Right ventricle myocardium superior (tissue), 1 donor: ENCODE data around the gene HMGCR. TPM values are rescaled to one million over a fixed set of nuclear protein-coding genes. Genes with fewer than 3 reads are reported as not detected.

Experiments
- ATAC-seq: fragments of 200-7000 bp; cut with Tn5 transposase; one replicate; pipeline ENCODE4 v1.9.1; 2020; ENCODE audit warnings: mild to moderate bottlenecking; ENCODE audit not compliant: poor library complexity
- DNase-seq: peaks from one replicate; pipeline ENCODE4 v3.0.0-alpha.2; 2020
- intact Hi-C: fragments of 100-400 bp; cut with DNase I; formaldehyde crosslinking; loops from one replicate; pipeline ENCODE4 v1.11.2; 2022
- total RNA-seq: library from RNA; stranded (reverse); fragmentation: NEBNext Ultra II Directional; extraction: Animal tissue kit (Norgen Biotek cat#: 25700); gene quantifications from one replicate; pipeline ENCODE4 v1.2.1, GENCODE V29; 2021
- donor health status: DM: no; HTN: yes; CAD: no; lungs with severe emphysema.

The HMGCR gene
- total RNA-seq, 1 donor from 2014 or later = 7.6 TPM

DNA sequence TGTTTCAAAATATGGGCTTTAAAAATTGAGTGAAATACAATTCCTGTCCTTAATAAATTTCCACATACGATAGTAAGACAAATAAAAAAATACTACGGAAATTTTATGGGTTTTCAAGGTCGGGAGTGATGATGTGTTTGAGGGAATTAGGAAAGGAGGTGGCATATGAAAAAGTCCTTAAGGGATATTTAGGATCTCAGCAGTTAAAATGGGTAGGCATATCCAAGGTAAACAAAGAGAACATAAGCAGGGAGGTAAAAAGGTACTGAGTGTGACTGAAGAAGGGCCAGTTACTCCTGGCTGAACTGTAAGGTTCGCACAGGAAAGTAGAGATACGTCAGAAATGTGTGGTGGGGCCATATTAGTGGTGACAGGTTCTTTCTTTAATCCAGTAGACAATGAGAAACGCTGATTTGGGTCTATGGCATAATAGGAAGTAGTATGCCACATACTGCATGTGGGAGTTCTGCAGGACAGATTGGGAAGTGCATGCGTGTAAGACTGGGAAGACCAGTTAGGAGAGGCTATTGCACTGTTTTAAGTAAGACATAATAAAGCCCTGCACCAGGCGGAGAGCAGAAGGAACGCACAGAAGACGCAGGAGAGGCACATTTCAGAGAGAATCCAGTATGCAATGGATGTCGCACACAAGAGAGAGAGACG lies 937 bp upstream of the HMGCR start:
- peak; percentile 58 for ATAC-seq
- intact Hi-C loops = loop anchor here (2.0 to 10.0 kb wide), 2 partner anchors 99 to 329 kb away; partner anchors contain the start of gene ANKRD31
- no peak for DNase-seq

DNA sequence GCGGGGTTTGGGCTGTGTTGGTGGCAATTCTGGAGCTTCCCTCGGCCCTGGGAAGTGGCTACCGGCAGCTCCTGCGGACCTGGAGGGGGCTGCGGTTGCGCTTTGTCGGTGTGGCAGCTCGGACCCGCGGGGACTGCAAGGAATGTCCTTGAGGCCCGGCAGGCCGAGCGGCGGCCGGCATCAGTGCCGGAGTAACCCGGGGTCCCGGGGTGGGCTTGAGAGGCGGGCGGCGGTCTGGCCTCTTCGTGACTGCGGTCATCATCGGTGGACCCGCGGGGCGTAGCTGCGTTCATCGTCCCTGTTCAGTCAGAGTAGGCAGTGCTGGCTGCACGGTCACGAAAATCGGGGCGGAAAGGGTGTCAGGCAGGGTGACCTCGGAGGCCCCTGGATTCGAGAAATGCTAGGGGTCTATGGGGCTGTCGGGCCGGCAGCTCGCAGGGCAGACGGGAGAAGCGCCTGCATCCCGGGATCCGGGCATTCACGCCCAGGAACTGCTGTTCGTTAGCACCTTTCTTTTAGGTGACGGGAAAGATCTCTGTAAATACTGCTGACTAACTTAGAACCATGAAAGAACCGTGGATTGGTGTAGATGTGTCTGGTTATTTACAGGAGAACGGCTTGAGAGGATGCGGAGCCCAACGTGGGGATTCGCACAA lies 474 bp downstream of the HMGCR start:
- DNase-seq = no peak
- peak; percentile 26 for ATAC-seq
- intact Hi-C loops = loop anchor here (2.0 to 10.0 kb wide), 2 partner anchors 101 to 327 kb away; partner anchors contain the start of gene ANKRD31

GRCh38 chr5:75338408-75338807 lies 1.4 kb downstream of the HMGCR start:
- no peak for ATAC-seq
- intact Hi-C loops = loop anchor here (10.0 kb wide), 1 partner anchor 326 kb away; no protein-coding TSS in a partner anchor
- DNase-seq = no peak

DNA sequence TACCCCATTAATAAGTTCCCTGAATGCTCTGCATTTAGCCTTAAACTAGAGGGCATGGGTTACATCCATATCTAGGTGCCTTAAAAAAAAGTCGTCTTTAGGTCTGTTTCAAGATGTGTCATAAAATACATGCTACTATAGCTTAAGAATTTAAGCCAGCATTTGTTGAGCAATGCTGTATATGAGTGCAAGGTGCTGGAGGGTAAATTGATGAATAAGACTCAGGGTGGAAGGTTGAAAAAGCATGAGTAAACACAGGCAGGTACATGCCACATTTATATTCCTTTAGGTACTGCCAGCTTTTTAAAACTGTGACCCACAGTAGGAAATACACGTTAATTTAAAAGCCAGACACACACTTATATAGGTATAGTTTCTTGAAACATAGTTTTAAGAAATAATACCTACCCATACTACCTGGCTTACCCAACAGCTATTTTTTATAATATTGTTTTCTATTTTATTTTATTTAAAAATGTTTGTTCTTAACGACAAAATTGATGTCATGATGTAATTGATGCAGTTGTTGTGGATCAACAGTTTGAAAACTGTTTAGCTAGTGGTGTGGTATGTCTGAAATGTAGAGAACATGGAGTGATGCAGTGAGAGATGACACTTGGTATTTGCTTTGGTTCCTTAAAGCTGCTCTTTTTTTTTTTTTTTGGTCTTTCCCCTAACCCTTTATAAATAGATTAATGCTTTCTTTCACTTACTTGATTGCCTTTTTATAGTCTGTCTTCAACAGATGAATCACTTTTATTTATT lies 3.9 kb downstream of the HMGCR start:
- intact Hi-C loops = no loop called here
- no peak for ATAC-seq

DNA sequence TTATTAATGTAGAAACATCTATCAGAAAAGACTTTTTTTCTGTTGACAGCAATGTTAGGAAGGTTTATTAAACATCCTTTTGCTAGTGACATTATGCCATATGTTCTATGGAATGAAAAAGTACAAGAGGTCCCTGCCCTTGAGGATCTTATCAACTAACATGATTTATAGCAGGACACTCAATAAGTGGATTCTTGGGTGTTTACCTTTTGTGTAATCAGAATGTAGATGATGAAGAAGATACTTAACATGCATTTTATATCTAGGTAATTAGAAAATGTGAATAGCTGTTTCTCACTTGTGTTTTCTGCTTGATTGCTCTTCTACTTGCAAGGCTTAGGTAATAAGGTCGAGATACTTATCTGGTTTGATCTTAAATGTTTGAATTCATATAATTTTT lies 4.9 kb downstream of the HMGCR start:
- intact Hi-C loops = no loop called here
- ATAC-seq (no peak), DNase-seq (no peak)

More for the DNA sequence above, 3.9 kb downstream of the HMGCR start:
- no peak for DNase-seq

DNA sequence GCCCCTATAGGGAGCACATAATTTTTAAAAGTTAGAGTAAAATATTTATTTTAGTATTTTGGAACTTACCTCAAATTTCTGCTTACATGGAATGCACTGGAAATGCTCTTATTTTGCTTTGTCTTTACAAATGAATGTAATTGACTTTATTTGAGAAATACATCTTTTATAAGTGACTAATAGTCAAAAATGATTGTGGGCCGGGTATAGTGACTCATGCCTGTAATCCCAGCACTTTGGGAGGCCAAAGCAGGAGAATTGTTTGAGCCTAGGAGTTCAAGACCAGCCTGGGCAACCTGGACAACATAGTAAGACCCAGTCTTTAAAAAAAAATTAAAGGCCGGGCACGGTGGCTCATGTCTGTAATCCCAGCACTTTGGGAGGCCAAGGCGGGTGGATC lies 5.8 kb downstream of the HMGCR start:
- intact Hi-C loops = no loop called here
- ATAC-seq = no peak
- no peak for DNase-seq

GRCh38 chr5:75348241-75348640 lies 11.2 kb downstream of the HMGCR start:
- ATAC-seq = no peak
- intact Hi-C loops = no loop called here

DNA sequence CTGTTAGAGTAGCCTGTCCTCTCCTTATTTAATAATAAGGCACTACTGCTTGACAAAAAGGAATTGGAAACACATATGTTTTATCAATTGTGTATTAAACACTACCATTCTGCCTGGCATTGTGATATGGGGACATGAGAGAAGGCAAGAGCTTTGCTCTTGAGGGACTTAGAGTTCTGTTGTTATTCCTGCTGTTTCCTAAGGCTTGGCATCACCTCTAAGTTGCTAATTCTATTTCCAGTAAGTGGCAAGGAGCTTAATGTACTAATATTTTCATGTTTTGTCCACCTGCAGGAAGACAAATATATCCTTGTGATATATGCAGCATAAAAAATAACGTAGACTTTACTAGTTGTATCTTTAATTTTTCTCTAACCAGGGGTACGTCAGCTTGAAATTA lies 12.6 kb downstream of the HMGCR start:
- DNase-seq (no peak), ATAC-seq (no peak)
- intact Hi-C loops = no loop called here

More at GRCh38 chr5:75348241-75348640, 11.2 kb downstream of the HMGCR start:
- DNase-seq = no peak

GRCh38 chr5:75351139-75351926 lies 14.3 kb downstream of the HMGCR start:
- DNase-seq (no peak), ATAC-seq (no peak)
- intact Hi-C loops = no loop called here

DNA sequence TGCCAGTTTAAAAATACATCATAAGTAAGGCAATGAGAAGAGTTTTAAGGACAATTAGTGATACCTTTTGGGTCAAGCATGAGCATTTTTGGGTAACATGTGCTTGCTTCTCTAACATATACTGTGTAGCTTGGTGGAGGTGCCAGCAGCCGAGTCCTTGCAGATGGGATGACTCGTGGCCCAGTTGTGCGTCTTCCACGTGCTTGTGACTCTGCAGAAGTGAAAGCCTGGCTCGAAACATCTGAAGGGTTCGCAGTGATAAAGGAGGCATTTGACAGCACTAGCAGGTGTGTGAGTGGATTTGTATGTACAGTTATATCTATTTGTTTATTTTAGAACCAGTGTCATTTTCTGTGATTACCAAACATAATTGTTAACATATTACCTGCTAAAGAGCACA lies 18.2 kb downstream of the HMGCR start:
- intact Hi-C loops = no loop called here
- ATAC-seq (no peak), DNase-seq (no peak)

- ATAC-seq = no peak
- intact Hi-C loops = no loop called here
Observed at GRCh38 chr5:75356719-75357118, 19.7 kb downstream of the HMGCR start.

GRCh38 chr5:75358117-75358516 lies 21.1 kb downstream of the HMGCR start:
- intact Hi-C loops = no loop called here
- ATAC-seq (no peak), DNase-seq (no peak)

More at GRCh38 chr5:75356719-75357118, 19.7 kb downstream of the HMGCR start:
- DNase-seq = no peak

DNA sequence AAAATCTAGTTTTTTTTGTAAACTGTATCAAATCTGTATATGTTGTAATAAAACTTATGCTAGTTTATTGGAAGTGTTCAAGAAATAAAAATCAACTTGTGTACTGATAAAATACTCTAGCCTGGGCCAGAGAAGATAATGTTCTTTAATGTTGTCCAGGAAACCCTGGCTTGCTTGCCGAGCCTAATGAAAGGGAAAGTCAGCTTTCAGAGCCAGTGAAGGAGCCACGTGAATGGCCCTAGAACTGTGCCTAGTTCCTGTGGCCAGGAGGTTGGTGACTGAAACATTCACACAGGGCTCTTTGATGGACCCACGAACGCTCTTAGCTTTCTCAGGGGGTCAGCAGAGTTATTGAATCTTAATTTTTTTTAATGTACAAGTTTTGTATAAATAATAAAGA lies 24.3 kb downstream of the HMGCR start:
- ATAC-seq (no peak), DNase-seq (no peak)

DNA sequence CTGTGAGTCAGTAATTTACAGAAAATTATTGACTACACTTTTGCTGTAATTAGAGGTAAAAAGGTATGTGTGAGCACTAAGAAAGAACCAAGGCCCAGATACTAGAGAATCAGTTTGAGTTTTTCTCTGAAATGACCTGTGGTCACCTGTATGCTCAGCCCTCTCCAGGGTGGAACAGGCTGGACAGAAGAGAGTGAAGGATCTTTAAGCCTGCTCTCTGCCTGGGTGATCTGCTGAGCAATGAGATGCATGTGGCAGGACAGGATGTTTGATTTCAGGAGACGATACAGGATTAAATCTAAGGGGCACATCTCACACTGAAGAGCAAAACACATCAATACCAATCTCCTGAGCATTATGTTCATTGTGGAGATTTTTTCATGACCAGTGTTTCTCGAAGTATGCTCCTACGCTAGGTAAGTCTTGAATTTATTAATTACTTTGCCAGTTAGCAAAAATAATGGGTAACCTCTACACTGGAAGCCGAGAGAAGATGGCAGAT lies 25.5 kb downstream of the HMGCR start:
- ATAC-seq (no peak), DNase-seq (no peak)
- intact Hi-C loops = no loop called here

More for the DNA sequence above, 24.3 kb downstream of the HMGCR start:
- intact Hi-C loops = no loop called here

GRCh38 chr5:75363111-75363510 lies 26.1 kb downstream of the HMGCR start:
- intact Hi-C loops = no loop called here
- ATAC-seq (no peak), DNase-seq (no peak)

DNA sequence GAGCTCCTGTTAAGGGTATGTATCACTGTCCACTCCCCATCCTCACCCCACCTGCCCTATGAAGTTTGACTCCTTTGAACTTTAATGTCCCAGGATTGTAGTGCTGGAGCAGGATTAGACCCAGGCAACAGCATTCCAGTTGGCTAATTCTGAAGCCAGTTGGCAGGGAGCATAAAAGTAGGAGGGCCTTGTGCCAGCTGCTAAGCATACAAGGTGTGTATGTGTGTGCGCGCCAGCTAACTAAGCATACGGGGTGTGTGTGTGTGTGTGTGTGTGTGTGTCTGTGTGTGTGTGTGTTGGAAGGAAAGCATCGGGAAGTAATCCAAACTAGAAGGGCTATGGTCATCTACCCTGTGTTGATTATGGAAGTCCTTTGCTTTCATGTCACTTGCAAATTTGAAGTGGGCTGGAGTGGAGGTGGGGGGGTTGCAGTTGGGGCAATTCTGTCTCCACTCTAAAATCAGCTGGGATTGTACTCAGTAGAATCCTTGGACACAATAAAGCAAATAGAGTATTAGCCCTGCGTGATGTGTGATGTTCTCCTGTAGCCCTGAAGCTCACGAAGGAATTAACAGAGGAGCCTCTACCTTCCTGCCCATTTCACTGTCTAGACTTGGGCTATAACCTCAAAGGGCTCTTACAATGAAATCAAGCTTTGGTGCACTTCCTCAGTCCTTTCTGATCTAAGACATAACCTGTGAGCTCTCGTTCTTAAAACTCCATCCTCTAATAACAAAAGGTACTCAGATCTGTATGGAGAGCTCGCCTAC lies 26.9 kb downstream of the HMGCR start:
- DNase-seq = no peak
- peak; percentile 93 for ATAC-seq
- intact Hi-C loops = no loop called here

DNA sequence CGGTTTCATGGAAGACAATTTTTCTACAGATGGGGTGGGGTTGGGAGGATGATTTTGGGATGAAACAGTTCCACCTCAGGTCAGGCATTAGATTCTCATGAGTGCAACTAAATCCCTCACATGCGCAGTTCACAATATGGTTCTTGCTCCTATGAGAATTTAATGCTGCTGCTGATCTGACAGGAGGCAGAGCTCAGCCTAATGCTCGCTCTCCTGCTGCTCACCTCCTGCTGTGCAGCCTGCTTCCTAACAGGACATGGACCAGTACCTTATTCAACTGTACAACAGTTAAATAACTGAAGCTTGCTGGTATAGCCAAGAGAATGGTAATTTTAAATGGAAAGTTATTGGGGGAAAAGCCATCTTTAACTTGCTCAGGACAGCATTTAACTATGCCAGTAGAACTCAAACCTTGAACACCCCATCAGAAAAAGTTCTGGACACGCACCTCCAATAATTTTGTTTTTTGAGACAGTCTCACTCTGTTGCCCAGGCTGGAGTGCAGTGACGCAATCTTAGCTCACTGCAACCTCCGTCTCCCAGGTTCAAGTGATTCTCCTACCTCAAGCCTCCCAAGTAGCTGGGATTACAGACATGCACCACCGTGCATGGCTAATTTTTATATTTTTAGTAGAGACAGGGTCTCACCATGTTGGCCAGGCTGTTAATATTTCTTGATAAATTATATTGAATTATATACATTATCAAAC lies 27.7 kb downstream of the HMGCR start:
- intact Hi-C loops = no loop called here
- ATAC-seq (no peak), DNase-seq (no peak)
